GM19023 (cell line): ENCODE data around the gene FAM98B.
"Not testable (repeated sequence)": the region's sequence is repeated elsewhere in the genome, so short reads cannot be mapped to it uniquely, and the experiment has no call there.

Source experiments
- ATAC-seq: cut with Tn5 transposase; IDR thresholded peaks from one replicate; pipeline ENCODE4 v1.9.1; 2021; ENCODE audit warnings: mild to moderate bottlenecking, moderate library complexity; ENCODE audit not compliant: unreplicated experiment

FAM98B gene

DNA sequence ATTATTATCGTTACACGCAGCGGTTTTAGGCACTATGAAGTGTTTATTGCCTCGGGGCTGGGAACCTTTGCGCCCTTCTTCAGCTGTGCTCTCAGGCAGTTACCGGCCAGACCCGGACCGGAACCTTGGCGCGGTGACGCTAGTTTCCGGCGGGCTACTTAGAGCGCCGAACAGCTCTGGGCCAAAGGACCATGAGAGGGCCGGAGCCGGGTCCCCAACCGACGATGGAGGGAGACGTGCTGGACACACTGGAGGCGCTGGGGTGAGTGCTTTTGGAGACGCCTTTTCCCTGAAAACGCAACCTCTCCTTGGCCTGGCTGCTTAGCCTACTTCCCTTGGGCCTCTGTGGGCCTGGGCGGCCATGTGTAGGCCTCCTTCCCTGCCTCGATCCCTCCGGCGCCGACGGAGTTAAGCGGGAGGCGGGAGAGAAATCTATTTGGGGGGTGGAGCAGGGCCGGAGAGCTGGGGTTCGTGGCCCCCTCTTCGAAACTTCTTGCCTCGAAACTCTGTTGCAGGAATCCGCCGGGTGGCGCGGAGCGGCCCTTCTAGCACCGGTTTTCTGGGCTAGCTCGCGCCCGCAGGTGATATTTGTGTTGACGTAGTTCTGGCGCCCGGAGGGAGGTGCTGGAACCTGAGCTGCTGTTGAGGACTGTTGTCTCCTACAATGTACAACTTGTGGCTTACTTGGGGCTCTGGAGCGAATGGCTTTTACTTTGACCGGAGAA, at the start of gene FAM98B:
Gene FAM98B, plus strand, starts transcription at position 157 of the 725 bp plus-strand sequence. Its CDS starts 35 bp downstream, at position 192.
- ATAC-seq = peak; percentile 95

DNA sequence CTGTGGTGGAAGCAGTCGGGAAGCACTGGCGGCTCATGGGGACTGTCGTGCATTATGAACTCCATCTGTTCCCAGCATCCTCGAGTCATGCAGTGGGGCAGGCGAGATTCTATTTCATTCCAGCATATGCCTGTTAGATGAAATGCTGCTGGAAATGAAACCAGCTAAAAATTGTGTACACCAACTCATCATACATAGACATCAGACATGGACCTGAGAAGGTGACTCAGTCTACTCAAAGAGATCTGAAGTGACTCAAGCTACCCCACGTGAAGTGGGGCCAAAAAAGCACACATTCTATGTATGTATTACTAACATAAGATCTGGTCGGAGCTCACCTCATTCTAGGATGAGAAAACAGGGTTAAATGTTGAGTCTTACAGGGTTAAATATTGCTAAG, 47.5 kb upstream of the FAM98B start:
- no peak for ATAC-seq

DNA sequence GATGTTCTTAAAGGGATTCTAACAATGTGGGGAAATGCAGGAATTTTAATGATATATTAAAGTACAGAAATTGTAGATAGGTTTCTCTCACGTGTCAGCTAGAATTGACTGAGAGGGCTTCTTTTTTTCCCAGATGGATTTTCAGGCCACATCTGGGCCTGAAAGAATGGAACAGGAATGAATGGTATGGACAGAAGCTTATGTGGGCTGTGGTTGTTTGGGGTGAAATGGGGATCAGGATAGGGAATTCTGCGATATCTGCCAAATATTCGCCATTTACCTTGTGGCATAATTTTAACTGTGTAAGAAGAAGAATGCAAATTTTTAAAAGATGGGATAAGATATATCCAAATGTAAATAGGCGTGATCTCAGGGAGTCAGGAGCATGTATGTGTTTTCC, 45.4 kb upstream of the FAM98B start:
- ATAC-seq = no peak

DNA sequence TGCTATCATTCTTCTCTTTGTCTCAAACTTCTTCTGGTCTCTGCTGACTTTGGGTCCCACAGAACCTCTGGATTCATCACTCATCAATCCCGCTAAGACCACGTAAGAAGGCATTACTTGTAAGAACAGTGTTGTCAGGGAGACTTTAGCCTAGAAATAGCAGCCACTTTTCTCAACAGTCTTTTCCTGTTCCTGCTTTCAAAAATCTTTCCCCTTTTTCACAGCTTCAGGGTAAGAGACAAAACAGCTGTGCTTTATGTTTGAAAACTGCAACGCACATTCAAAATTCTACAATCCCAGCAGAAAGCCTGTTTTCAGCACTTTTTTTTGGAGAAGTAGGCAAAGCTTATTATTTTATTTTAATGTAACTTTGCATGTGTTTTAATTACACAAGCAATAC, 42.0 kb upstream of the FAM98B start:
- no peak for ATAC-seq

DNA sequence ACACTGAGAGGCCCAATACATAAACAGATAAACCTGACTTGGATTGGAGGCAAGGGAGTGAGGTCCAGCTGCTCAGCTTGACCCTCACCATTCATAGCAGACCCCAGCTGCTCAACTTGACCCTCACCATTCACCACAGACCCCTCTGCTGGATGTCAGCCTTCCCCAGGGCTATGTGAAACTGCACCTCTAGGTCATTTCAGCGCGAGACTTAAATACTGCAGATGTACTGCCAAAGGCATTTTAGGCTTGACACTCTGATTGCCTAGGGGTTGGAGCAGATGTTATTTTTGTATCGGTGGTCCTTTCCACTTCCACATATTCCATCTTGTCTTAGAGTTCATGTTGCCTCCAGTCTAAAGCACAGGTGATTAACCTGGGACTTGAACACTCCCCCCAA, 41.5 kb upstream of the FAM98B start:
- no peak for ATAC-seq

DNA sequence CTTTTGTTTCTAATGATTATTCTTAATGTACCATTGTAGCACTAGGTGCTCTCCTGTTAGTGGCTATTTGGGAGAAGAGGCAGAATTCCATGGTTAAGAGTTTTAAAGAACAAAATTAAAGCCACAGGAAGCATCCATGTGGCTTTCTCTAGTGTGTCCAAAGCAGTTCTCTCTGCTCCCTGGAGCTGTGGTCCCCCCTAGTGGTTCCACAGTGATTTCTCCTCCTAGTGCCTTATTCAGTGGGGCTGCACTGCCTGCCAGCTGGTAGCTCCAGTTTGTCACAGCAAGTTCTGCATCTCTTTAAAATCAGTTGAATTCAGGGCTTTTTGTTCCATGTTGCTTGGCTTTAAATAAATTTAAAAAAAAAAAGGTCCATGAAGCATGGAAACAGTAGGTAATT, 39.6 kb upstream of the FAM98B start:
- no peak for ATAC-seq

DNA sequence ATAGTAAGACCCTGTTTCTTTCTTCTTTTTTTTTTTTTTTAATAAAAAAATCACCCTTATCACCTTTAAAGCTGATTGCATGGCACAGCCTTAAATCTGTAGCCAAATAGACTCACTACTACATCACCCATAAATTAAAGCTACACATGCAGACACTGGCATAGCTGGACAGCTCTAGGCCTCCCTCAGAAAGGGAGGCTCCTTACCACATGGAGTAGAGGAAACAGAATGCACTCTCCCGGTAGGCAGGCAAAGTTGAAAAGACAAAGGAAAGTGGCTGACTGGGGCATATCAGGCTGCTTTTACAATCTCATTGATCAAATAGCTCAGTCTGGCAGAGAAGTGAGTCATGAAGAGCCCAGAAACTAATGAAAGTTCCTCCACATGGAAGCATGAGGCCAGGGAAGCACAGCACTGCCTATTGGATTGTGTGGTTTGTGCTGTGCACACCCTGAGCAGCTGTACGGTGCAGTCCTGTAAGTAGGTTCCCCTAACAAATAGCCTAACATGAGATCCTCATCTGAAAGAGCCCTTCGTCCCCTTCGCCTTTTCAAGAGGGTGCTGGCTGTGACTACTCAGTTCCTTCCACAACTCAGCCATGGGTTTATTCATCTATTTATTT, 32.7 kb upstream of the FAM98B start:
- no peak for ATAC-seq

DNA sequence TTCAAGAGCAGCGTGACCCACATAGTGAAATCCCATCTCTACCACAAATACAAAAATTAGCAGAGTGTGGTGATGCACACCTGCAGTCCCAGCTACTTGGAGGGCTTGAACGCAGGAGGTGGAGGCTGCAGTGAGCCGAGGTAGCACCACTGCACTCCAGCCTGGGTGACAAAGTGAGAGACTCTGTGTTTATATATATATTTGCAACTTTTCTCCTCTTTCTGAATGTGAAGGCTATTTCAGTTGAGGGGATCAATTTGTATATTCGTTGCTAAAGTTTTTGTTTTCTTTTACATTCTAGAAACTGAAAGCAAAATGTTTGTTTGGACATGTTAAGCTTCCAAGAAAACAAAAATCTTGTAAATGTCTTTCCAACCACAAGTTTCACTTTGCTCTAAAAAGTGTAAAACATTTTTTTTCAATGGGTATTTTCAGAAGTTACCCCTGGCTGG, 29.8 kb upstream of the FAM98B start:
- peak; percentile 77 for ATAC-seq

DNA sequence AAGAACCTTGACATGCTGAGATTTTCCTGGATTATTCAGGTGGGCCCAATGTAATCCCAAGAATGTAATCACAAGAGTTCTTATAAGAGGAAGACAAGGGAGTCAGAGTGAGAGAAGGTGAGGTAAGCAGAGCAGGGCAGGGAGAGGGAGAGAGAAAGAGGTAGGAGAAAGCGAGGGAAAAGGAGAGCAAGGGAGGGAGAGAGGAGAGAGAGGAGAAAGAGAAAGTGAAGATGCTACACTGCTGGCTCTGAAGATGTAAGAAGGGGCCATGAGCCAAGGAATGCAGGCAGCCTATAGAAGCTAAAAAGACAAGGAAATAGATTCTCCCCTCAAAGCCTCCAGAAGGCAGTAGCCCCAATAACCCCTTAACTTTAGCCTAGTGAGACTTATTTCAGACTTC, 28.7 kb upstream of the FAM98B start:
- no peak for ATAC-seq

DNA sequence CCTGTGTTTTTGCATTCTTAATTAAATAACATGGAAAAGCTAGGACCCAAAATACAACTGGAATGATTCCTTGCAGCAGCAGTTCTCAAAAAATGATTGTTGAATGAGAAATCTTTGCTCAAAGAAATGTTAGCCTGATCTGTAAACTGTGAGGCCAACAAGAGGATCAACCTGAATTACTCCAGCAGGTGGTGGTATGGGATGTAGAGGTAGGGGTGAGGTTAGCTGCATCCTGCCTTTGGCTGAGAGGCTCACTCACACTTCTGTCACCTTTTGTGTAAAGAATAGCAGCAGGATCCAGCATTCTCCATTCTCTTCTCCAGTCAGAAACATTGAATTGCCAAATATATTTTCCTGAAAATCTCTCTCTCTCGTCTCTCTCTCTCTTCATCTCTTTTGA, 26.5 kb upstream of the FAM98B start:
- ATAC-seq = no peak

DNA sequence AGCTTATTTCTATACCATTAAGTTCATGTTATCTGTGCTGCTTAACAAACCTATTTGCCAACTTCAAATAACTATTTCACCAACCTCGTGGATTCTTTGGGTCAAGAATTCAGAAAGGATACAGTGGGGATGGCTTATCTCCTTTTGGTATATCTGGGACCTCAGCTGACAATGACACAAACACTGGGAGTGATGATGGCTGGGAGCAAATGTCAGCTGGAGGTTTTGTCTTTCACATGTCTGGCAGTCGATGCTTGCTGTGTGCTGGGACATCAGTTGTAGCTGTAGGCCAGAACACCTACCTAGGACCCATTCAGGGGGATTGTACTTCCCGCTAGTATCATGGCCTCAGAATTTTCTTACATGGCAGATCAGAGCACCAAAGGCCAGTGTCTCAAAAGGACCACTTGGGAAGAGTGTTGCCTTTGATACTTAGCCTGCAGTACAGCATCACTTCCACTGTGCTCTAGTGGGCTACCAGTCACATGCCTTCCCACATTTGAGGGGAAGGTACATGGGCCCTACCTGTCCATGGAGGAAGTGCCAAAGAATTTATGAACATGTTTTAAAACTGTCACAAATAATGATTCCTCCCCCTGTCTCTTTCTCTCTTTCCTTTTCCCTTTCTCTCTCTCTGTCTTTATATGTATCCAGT, 23.7 kb upstream of the FAM98B start:
- ATAC-seq = no peak

DNA sequence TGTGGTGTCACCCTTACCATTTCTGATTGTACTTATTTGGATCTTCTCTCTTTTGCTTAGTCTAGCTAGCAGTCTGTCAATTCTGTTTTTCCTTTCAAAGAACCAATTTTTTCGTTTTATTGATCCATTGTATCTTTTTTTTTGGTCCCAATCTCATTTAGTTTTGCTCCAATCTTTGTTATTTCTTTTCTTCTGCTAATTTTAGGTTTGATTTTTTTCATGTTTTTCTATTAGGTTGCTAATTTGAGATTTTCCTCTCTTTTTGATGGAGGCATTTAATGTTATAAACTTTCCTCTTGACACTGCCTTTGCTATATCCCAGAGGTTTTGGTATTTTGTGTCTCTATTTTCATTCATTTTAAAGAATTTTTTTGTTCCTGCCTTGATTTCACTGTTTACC, 16.9 kb upstream of the FAM98B start:
- no peak for ATAC-seq

DNA sequence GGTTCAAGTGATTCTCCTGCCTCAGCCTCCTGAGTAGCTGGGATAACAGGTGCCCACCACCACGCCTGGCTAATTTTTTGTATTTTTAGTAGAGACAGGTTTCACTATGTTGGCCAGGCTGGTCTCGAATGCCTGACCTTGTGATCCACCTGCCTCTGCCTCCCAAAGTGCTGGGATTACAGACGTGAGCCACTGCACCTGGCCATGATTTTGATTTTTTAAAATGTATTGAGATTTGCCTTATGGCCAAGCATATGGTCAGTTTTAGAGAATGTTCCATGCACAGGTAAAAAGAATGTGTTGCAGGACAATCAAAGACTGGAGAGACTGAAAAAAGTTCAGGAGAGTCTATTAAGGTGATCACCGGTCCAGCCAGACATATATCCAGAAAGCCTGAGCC, 16.3 kb upstream of the FAM98B start:
- not testable (repeated sequence) for ATAC-seq

DNA sequence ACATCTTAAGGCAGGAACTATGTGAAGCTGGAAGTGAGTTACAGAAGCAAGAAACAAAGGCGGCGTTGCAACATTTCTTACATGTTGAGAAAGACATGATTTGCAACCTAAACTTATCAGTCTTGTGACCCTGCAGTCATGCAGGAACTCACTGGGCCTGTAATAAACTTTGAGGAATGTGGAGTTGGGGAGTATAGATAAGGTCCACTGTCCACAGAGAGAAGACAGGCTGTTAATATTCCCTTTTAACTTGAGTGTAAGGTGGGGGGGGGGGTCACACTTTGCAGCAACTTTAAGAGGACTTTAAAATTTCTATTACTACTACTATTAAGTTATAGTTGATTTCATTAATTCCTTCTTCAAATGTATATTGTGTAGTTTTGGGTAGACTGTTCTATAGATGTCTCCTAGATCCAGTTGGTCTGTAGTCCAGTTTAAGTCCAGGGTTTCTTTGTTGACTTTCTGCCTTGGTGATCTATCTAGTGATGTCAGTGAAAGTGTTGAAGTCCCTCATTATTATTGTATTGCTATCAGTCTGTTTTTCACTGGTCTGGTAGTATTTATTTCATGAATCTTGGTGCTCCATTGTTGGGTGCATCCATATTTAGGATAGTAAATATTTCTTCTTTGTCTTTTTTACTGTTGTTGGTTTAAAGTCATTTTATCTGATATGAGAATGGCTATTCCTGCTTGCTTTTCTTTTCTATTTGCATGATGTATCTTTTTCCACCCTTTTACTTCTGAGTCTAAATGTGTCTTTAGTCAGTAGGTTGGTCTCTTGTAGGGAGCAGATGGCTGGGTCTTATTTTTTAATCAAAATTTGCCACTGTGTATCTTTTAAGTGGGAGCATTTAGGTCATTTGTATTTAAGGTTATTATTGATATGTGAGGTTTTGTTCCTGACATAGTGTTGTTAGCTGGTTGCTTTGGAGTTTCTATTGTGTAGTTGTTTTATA, 15.6 kb upstream of the FAM98B start:
- ATAC-seq = no peak

DNA sequence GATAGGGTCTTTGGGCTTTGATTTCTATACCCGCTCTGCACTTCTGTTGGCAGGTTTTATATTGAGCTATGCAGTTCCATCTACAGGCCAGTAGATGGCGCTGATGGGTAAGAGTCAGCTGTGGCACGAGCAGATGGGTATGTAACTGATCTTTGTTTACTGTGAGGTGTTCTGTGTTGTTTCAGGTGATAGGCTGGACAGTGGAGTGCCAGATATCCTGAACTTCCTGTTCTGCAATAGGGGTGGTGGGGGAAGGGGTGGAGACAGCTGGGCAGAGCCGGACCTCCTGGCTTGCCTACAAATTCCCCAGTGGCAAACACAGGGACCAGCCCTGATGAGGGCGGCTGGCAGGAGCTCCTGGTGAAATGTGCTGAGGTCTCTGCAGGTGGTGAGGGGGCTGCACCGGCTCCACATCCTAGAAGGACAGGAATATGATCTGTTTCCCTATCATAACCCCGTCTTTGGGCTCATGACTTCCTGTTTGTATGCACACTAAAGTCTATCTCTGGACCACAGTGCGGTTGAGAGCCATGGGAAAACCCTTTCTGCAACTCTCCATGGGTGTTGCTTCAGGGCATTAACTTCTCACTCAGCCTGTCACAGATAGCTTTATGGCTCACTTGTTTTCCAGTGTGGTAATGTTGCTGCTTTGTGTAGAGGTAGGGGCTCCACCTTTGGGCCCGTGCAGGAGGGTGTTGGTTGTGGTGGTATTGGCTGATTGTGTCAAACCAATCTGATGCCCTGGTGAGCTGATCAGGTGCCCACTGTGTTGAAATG, 13.4 kb upstream of the FAM98B start:
- peak; percentile 78 for ATAC-seq

DNA sequence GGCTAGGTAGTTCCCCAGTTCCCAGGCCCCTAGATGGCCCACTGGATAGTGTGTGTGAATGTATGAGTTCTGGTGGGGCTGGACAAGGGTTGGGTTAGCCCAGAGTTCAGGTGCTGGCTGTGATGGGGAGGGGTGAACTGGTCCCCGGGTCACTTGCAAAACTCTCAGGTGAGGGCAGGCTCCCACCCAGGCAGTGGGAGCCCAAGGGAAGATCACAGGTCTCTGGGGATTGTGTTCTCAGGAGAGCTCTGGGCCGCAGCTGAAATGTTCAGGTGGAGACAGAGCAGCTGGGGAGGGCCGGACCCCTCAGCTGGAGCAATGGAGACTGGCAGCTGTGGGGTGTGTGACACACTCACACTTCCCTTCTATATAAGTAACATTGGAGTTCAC, 12.8 kb upstream of the FAM98B start:
- ATAC-seq = no peak

DNA sequence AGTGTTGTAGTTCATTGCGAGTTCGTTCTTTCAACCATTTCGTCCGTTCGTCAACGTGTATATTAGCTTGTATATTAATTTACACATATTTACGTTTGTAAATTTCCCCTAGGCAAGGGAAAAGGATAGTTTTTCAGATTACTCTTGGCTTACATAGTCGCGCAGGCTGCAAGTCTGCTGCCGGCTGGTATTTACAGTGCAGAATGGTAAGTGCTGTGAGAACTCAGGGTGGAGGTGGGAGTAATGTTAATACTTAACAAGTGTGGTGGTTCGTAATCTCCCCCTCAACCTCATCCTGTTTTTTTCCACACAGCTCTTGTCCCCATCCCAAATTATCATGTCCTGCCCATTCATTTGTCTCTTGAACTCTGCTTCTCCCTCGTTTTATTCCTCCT, 766 bp downstream of the FAM98B start:
- no peak for ATAC-seq

DNA sequence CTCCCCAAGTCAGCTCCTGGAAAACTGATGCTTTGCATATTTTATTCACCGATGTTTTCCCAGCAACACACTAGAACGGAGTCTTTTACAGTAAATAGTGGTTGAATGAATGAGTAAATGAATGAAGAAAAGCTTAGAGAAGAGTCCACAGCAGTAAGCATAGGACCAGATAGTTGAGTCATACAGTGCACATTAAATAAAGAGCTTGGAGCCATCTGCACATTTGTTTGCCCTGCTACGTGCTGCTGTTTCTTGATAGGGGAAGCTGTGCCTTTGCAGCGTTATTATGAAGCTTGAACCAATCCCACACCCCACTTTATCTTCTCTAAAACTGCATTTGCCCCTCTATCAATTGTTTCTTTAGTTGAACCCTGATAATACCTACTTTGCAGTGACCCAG, 1.2 kb downstream of the FAM98B start:
- ATAC-seq = no peak

DNA sequence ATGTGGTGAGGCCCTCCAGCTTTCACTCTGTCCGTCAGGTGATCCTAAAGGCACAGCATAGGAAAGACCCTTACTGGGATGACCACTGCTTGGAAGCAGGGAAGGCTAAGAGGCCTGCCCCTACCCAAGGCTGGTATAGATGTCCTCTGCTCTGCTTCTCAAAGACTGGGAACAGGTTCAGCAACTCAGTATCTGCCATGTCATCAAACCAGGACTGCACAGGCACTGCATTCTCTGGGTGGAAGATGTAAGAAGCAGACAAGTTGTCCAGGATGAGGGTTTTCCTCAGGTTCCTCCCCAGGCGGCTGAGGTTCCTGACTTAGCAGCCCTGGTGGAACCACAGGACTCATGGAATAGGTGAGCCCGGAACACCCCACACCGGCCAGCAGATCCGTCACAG, 4.7 kb downstream of the FAM98B start:
- no peak for ATAC-seq

DNA sequence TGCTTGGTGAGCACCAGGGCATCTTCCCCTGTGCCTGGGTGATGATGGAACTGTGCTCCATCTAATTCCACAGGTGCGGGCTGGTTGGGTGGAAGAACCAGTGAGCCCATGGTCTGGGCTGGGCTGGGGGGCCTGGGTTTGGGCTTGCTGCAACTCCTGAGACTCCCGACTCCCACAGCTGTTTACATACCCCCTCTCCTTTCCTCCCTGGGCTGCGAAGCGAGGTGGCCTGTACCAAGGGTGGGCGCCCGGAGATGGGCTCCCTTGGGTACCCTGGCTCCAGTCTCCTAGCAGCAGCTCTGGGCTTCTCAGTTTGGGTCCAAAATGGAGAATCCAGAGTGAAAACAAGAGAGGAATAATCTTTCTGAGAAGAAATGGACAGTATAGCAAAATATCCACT, 5.6 kb downstream of the FAM98B start:
- no peak for ATAC-seq
